Measurements from ENCODE around the gene TIMP4.

The TIMP4 gene

DNA sequence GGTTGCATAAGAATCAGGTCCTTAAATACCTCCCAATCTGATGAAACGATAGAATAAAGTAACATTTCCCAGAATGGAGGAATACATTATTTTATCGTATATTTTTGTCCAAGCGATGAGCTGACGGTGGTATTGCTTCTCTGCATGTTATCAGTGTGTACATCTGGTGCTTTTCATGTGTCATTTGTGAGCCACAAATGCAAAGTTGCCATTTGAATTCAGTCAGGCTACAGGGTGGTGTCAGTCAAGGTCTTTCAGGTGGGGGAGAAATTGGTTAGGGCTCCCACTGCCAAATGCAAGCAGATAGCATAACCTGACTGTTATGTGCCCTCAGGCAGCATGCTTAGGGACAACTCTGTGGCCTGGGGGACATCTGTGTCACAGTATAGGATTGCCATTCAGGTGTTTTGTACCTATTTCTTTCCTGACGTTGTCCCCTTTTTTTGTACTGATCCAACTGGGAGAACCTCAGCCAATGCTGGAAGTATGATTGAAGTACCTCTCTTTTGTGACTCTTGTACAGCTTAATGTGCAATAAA, 26.5 kb upstream of the TIMP4 start:
- DNase-seq, result no peak

- no peak for DNase-seq
Measured at GRCh38 chr3:12184541-12184940, 25.8 kb upstream of the TIMP4 start.

- DNase-seq, result no peak
Measured at GRCh38 chr3:12182687-12183441, 24.2 kb upstream of the TIMP4 start.

DNA sequence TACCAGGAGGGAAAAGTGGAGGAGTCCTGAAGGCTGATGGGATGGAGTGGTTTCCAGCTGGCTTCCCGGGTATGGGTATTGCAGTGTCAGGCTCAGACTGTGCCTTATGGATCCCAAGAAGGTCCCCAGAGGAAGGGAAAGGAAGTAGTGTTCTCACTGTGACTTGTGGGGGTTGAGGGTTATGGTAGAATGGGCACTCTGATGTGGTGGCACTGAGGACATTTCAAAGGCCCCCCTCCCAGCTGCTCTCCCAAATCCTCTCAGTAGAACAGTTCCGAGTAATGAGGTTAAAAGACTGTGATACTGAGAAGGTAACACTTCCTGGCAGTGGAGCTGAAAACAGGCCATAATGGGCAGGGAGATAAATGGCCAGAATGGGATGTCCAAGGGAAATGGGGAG, 23.1 kb upstream of the TIMP4 start:
- no peak for DNase-seq

DNA sequence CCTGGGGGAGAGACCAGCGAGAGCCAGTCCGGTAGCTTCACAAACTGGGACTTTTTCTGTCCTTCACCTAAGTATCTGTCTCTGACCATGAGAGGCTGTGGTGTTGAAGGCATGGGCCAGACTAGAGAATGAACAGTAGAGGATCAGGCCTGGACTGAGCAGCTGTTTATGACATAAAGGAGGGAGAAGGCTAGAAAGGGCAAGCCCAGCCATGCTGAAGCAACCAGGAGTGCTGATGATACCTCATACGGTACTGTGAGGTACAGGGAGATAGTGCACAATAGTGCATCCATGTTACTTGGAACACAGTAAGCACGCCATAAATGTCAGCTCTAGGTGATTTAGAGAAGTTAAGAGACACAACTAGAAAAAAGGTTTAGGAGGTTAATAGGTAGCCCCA, 22.6 kb upstream of the TIMP4 start:
- DNase-seq, result no peak

DNA sequence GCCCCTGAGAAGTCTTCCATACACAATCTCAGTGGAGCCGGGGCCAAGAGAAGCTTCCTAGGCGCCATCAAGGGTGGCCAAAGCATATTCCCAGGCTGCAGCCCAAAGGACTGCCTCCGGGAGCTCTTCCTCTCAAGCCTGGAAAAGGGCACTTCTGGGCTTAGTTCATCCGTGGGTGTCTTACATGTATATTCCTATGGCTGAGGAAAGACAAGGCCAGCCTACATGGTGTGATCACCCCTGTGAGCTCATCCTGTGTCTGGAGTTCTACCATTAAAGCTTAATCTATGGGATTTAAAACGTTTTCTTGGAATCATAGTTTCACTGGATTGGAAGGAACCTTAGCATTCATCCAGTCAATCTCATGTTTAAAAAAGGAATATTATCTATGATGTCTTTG, 21.9 kb upstream of the TIMP4 start:
- no peak for DNase-seq

GRCh38 chr3:12180218-12180617, 21.5 kb upstream of the TIMP4 start:
- DNase-seq, result no peak

GRCh38 chr3:12179441-12179840, 20.7 kb upstream of the TIMP4 start:
- no peak for DNase-seq

DNA sequence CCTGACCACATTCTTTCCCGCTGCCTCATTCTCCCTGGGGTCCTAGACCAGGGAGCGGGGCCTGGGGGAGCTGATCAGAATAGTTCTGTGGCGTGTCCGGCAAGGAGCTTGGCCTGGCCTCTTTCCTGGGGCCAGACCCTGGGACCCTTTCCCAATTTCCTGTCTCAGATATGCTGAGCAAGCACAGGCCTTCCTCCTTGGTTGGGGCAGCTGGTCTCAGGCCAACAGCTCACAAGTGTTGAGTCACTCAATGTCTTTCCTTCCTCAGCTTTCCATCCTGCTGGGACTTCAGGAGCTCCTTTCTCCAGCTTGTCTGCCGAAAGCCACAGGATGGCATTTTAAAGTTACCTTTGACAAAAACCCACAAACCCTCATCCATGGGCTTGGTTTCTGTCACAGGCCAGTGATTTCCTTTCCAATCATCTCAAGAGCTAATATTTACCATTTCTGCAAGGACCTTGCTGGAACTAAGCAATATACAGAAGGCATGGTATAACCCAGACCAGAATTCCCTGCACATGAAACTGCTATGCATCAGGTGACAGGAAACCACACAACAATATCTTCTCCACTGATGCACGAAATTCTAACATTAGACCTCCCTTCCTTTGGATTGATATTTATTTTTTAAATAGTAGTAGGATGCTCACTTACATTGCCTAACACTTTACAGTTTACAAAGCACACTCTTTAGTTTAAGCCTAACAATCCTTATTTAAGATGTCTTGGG, 19.5 kb upstream of the TIMP4 start:
- no peak for DNase-seq

DNA sequence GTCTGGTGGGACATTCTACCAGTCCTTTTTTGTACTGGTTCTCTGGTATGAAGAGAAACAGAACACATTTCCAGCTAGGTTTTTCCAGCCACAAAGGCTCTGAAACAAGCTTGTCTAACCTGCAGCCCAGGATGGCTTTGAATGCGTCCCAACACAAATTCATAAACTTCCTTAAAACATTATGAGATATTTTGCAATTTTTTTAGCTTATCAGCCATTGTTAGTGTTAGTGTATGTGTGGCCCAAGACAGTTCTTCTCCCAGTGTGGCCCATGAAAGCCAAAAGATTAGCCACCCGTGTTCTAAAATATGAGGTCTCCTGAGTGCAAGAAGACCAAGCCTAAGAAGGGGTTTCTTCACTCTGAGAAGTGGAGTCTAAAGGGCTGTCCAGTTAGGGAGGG, 18.4 kb upstream of the TIMP4 start:
- DNase-seq, result no peak

- DNase-seq, result no peak
Measured at GRCh38 chr3:12175844-12176453, 17.2 kb upstream of the TIMP4 start.

- no peak for DNase-seq
Measured at GRCh38 chr3:12175137-12175593, 16.5 kb upstream of the TIMP4 start.

- no peak for DNase-seq
Measured at GRCh38 chr3:12170207-12170606, 11.5 kb upstream of the TIMP4 start.

DNA sequence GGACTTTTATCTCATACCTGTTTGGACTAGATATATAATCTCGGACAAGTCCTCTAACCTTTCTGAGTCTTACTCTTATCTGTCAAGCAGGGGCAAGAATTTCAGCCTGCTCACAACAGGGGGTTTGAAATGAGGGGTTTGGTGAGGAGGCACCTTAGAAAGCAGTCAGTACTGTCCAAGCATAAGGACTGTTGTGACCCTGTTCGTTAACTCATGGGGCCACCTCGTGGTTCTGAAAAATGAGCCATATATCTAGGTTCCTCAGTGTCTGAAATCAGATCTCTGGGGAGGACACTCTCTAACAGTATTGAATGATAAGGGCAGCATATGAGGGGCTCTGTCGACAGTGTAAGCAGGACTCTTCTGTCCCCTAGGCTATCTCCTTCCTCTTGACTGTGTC, 7.2 kb upstream of the TIMP4 start:
- no peak for DNase-seq

DNA sequence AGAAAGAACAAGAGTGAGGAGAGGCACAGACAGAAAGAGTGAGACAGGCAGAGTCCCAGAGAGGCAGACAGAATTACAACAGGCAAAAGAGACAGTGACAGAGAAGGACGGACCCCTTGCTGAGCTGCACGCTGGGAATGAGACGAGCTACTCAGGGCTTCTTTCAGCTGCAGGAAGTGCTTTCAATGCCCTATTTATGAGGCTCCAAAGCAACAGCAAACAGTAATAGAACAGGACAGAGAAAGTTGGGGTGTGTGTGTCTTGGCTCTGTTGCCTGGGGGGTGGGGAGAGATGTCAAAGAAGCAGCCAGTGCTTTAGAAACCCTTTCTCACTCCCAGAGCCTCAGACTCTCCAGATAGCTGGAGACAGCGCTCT, 502 bp upstream of the TIMP4 start:
- DNase-seq, result no peak

GRCh38 chr3:12157026-12157425, 1.7 kb downstream of the TIMP4 start:
- DNase-seq, result no peak

DNA sequence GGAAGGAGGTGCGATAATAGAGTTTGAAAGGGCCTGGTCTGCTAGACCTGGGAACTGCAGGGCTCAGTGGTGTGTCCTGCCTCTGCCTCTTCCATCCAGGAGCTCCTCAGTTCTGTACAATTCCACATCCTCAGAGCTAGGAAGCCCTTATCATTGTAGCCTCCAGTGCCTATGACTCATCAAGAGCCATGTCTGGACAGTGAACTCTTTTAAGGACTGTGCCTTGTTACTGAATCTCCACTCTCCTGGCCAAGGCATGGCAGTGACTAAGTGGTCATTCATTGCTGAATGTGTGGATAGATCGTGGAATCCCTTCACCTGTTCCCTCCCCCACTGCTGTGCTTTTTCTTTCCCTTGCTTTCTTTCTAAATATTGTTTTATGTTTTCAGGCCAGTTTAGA, 2.9 kb downstream of the TIMP4 start:
- DNase-seq, result no peak

GRCh38 chr3:12155264-12155663, 3.4 kb downstream of the TIMP4 start:
- no peak for DNase-seq

DNA sequence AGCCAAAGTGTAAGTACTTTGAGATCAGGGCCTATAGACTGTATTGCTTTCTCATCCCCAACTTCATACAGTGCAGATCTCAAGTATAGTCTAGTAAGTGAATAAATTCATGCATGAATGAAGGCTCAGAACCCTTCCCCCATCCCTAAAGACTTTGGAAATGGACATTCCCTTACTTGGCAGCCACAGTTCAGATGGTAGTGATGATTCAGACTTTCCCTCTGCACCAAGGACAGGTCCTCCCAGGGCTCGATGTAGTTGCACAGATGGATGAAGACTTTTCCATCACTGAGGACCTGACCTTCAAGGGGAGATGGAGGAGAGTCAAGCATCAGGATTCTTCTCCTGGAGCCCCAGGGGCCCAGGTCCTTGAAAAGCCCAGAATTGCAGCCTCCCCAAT, 4.6 kb downstream of the TIMP4 start:
- no peak for DNase-seq

- no peak for DNase-seq
Measured at GRCh38 chr3:12150112-12150511, 8.6 kb downstream of the TIMP4 start.

- DNase-seq, result no peak
Measured at GRCh38 chr3:12149029-12149428, 9.7 kb downstream of the TIMP4 start.

- DNase-seq, result no peak
Measured at GRCh38 chr3:12148183-12148940, 10.3 kb downstream of the TIMP4 start.
